DND-41 (cell line): ENCODE measurements around the gene BCCIP.

Source experiments
- ATAC-seq: fragments of 200-7000 bp; cut with Tn5 transposase; 3 replicates; pipeline ENCODE4 v1.9.1; 2021; ENCODE audit warnings: low read depth; ENCODE audit not compliant: insufficient read depth
- DNase-seq: peaks from one replicate; pipeline ENCODE4 v3.0.0-alpha.2; 2020
- H2AFZ ChIP-seq: 2 replicates; pipeline ENCODE4 v1.6.0; 2012; ENCODE audit warnings: low read depth, low read length
- H3K27ac ChIP-seq: 2 replicates; pipeline ENCODE4 v1.5.1; 2012; ENCODE audit warnings: low read length, inconsistent platforms
- H3K27me3 ChIP-seq: fragments of 200-600 bp; sonication (generic); 2 replicates; pipeline ENCODE4 v1.6.0; 2012; ENCODE audit warnings: low read length, mild to moderate bottlenecking, inconsistent platforms; ENCODE audit not compliant: insufficient read depth, poor library complexity
- H3K36me3 ChIP-seq: 2 replicates; pipeline ENCODE4 v1.5.1; 2012; ENCODE audit warnings: low read length, inconsistent platforms; ENCODE audit not compliant: insufficient read depth
- H3K4me1 ChIP-seq: 2 replicates; pipeline ENCODE4 v1.5.1; 2012; ENCODE audit warnings: mild to moderate bottlenecking, low read length; ENCODE audit not compliant: insufficient read depth
- H3K4me2 ChIP-seq: 2 replicates; pipeline ENCODE4 v1.6.0; 2012; ENCODE audit warnings: mild to moderate bottlenecking, moderate library complexity, low read length, inconsistent platforms; ENCODE audit not compliant: insufficient read depth
- H3K4me3 ChIP-seq, 2 experiments: fragments of 200-600 bp in 1 of 2; shearing (Covaris generic) in 1 of 2; 2 replicates each; pipeline ENCODE4 v1.5.1; 2012 to 2016; ENCODE audit warnings: inconsistent platforms in 2 of 2, low read length in 2 of 2, mild to moderate bottlenecking in 2 of 2, low read depth in 1 of 2, moderate library complexity in 1 of 2
- H3K79me2 ChIP-seq: 2 replicates; pipeline ENCODE4 v1.6.0; 2012; ENCODE audit warnings: low read length, inconsistent platforms; ENCODE audit not compliant: insufficient read depth
- H3K9ac ChIP-seq: 2 replicates; pipeline ENCODE4 v1.6.0; 2012; ENCODE audit warnings: low read depth, mild to moderate bottlenecking, inconsistent platforms, low read length, moderate library complexity
- H3K9me3 ChIP-seq: 2 replicates; pipeline ENCODE4 v1.5.1; 2012; ENCODE audit warnings: low read length, moderate library complexity, mild to moderate bottlenecking, inconsistent platforms; ENCODE audit not compliant: insufficient read depth, severe bottlenecking
- H4K20me1 ChIP-seq: 2 replicates; pipeline ENCODE4 v1.6.0; 2012; ENCODE audit warnings: low read length; ENCODE audit not compliant: insufficient read depth
- CTCF ChIP-seq: IDR thresholded peaks from 2 replicates; pipeline ENCODE4 v1.5.1; 2012; ENCODE audit warnings: borderline replicate concordance, low read length, moderate library complexity, mild to moderate bottlenecking; ENCODE audit not compliant: poor library complexity, severe bottlenecking; ENCODE audit errors: extremely low read depth
- EZH2 ChIP-seq: IDR thresholded peaks from 3 replicates; pipeline ENCODE4 v1.6.1; 2012; ENCODE audit warnings: borderline replicate concordance, low read depth, mild to moderate bottlenecking, moderate library complexity, low read length, inconsistent platforms; ENCODE audit not compliant: severe bottlenecking

Gene BCCIP

DNA sequence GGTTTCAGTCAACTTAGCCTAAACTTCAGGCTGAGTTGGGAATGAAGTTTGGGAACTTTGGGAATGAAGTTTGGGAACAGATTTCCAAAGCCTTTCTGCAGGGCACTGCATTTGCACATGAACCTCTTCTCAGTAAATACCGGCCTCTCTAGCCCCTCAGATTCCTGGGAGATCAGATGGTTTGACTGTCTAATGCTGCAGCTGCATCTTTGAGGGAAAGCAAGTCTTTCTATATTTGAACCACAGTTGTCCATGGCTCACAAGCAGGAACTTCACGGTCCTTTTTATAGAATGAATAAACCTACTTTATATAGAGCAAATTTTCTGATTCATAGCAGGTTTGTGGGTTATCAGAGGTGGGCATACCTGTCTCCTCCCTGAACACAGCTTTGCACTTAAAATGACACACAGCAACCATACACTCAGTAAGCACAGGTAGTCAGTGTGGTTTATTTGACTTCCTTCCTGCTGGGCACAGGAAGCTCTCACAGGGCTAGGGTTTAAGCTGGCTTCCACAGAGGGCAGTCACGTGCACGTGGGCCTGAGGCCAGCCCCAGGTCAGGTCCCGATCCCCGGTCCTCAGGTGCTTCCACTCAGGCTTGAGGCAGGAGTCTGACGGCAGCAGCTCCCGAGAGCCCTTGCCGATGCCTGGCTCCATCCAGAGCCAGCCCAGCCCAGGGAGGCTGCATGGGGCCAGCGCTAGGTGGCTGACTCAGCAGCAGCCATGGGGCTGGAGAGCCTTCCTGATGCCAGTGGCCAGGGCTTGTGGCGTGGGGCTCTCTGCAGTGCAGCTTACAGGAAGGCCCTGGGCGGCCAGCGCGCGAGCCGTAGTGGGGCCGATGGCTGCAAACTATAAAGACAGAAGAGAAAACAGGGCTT lies 35.0 kb upstream of the BCCIP start:
- Histone ChIP-seq H4K20me1 (no peaks in the 10 kb centered on the region), H3K4me2 (no peak overlapping the region), H3K4me3 (no peak overlapping the region), H3K27me3 (no peaks in the 10 kb centered on the region), H3K9ac (no peak overlapping the region), H3K36me3 (peaks cover 37% of the 10 kb centered on the region), H3K27ac (no peak overlapping the region), H3K79me2 (no peaks in the 10 kb centered on the region), H2AFZ (no peak overlapping the region), H3K4me1 (no peaks in the 10 kb centered on the region), H3K9me3 (no peaks in the 10 kb centered on the region)
- TF ChIP-seq EZH2 (no peak), CTCF (no peak)
- ATAC-seq (no peak), DNase-seq (no peak)

- no peak for TF ChIP-seq EZH2
- TF ChIP-seq CTCF: no peak
- no peak overlapping the region for H2AFZ ChIP-seq
- no peaks in the 10 kb centered on the region for H3K4me1 ChIP-seq
- H3K9me3 ChIP-seq: no peaks in the 10 kb centered on the region
- peaks cover 67% of the 10 kb centered on the region for H3K36me3 ChIP-seq
- no peak overlapping the region for H3K27ac ChIP-seq
- no peak overlapping the region for H3K4me2 ChIP-seq
- no peaks in the 10 kb centered on the region for H4K20me1 ChIP-seq
- no peak overlapping the region for H3K9ac ChIP-seq
- ATAC-seq (no peak), DNase-seq (no peak)
- no peaks in the 10 kb centered on the region for H3K79me2 ChIP-seq
- H3K27me3 ChIP-seq: no peaks in the 10 kb centered on the region
- H3K4me3 ChIP-seq: no peak overlapping the region
These were observed 30.7 kb upstream of the BCCIP start for GRCh38 chr10:125792342-125793300.

DNA sequence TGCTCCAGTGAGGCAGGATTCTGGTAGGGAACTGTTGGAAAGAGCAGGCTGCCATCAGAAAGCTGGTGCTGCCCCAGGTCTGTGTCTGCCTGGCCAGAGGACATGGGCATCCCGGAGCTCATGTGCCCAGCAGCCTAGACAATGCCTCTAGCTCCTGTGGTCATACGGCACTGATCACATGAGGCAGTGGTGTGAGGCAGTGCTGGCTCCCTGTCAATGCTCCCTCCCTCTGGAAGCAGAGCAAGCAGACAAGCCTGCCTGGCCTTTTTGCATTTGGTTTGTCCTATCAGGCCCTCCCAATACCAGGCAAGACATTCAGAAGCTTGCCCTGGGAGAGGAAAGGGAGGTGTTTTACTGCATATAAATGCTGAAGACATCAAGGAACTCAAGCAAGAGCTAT lies 28.2 kb upstream of the BCCIP start:
- ATAC-seq (no peak), DNase-seq (no peak)
- Histone ChIP-seq H3K4me3 (no peak overlapping the region), H3K9me3 (no peaks in the 10 kb centered on the region), H3K79me2 (no peaks in the 10 kb centered on the region), H3K4me2 (no peak overlapping the region), H2AFZ (no peak overlapping the region), H4K20me1 (no peaks in the 10 kb centered on the region), H3K36me3 (peaks cover 51% of the 10 kb centered on the region), H3K27me3 (no peaks in the 10 kb centered on the region), H3K27ac (no peak overlapping the region), H3K4me1 (no peaks in the 10 kb centered on the region), H3K9ac (no peak overlapping the region)
- TF ChIP-seq EZH2 (no peak), CTCF (no peak)
